Stimulated activated CD4-positive, alpha-beta T cell treated with anti-CD3 and anti-CD28 coated beads, Interleukin-12 subunit alpha, Interleukin-12 subunit beta, amount 100 ng/mL, for 24 hours (primary cell): Measurements from ENCODE around the gene PRDM16.

Experiments used
- DNase-seq, 2 experiments: peaks; one replicate each; pipeline ENCODE4 v3.0.0-alpha.2; 2020; ENCODE audit warnings: low read depth in 2 of 2

The PRDM16 gene

GRCh38 chr1:3053986-3054385 lies 15.0 kb upstream of the PRDM16 start:
- no peak for DNase-seq

GRCh38 chr1:3054474-3054873 lies 14.5 kb upstream of the PRDM16 start:
- DNase-seq, result no peak

GRCh38 chr1:3055051-3055450 lies 14.0 kb upstream of the PRDM16 start:
- no peak for DNase-seq

GRCh38 chr1:3056641-3057040 lies 12.4 kb upstream of the PRDM16 start:
- no peak for DNase-seq

- DNase-seq, result no peak
Measured at GRCh38 chr1:3058263-3059030, 10.6 kb upstream of the PRDM16 start.

GRCh38 chr1:3060127-3060526 lies 8.9 kb upstream of the PRDM16 start:
- no peak for DNase-seq

GRCh38 chr1:3060601-3061551 lies 8.1 kb upstream of the PRDM16 start:
- no peak for DNase-seq

GRCh38 chr1:3061566-3061965 lies 7.4 kb upstream of the PRDM16 start:
- no peak for DNase-seq

- no peak for DNase-seq
Measured at GRCh38 chr1:3061981-3062615, 6.9 kb upstream of the PRDM16 start.

- no peak for DNase-seq
Measured at GRCh38 chr1:3062616-3063378, 6.2 kb upstream of the PRDM16 start.

GRCh38 chr1:3063379-3064295 lies 5.4 kb upstream of the PRDM16 start:
- DNase-seq, result no peak

- no peak for DNase-seq
Measured at GRCh38 chr1:3064296-3064850, 4.6 kb upstream of the PRDM16 start.

GRCh38 chr1:3064901-3065300 lies 4.1 kb upstream of the PRDM16 start:
- no peak for DNase-seq

GRCh38 chr1:3065396-3065795 lies 3.6 kb upstream of the PRDM16 start:
- no peak for DNase-seq

- no peak for DNase-seq
Measured at GRCh38 chr1:3065797-3066196, 3.2 kb upstream of the PRDM16 start.

- no peak for DNase-seq
Measured at GRCh38 chr1:3066250-3066711, 2.7 kb upstream of the PRDM16 start.

GRCh38 chr1:3066826-3067225 lies 2.2 kb upstream of the PRDM16 start:
- no peak for DNase-seq

- DNase-seq, result no peak
Measured at GRCh38 chr1:3067301-3067670, 1.7 kb upstream of the PRDM16 start.

- DNase-seq, result no peak
Measured at GRCh38 chr1:3067671-3068563, 1.1 kb upstream of the PRDM16 start.
